ENCODE data around the gene CABLES2. TPM values are rescaled to one million over a fixed set of nuclear protein-coding genes. Genes with fewer than 3 reads are reported as not detected.

The CABLES2 gene
- total RNA-seq, 1 experiment from 2014 or later: 8.9 TPM

DNA sequence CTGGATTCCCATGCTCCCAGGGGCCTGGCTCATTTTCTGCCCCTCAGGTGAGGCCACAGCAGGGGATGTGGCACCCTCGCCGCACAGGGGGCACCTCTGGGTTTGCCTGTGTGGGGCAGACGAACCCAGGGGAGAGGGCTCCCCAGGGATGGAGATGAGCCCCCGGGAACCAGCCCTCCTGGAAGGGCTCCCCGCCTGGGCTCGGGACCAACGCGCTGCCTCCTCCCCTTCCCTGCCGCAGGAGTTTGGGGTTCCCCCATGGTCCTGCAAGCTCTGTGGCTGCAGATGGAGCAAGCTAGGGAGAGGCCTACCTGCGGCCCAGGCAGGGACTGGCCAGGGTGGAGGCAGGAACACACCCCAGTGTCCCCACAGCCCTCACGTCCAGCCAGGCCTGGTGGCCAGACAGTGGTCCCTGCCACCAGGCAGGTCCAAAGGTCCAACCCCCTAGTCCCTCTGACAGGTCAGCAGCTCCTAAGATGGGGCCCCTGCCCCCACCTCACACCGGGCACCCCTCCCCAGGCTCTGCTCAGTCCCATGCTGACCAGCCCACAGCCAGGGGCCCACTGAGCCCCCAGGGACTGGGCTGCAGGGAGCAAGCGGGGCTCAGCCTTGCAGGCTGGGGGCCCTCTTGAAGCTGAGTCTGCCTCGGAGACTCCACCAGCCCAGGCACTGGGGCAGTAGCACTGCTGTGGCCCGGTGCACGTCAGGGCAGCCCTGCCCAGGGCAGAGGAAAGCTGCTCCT lies 53.6 kb downstream of the CABLES2 start:
- no peak overlapping the region for H3K4me3 ChIP-seq (replicated peaks in 1 of 2; ENCODE audit: low read depth in 1 of 2, low read length in 2 of 2)

GRCh38 chr20:62352402-62353288 lies 54.4 kb downstream of the CABLES2 start:
- DNase-seq (ENCODE audit: low read depth, low spot score): no peak
- Histone ChIP-seq H3K9ac (ENCODE audit: low read length) (no peak overlapping the region), H3K79me2 (ENCODE audit: insufficient read depth, low read length) (peaks cover 56% of the 10 kb centered on the region), H3K27me3 (ENCODE audit: insufficient read depth, low read length) (no peaks in the 10 kb centered on the region), H3K36me3 (ENCODE audit: control insufficient read depth in 1 of 2, insufficient read depth in 2 of 2, low read length in 2 of 2) (peaks cover 3 to 25% of the 10 kb centered on the region in 2 experiments; a peak in 2 of 4 replicates), H4K20me1 (ENCODE audit: insufficient read depth) (no peaks in the 10 kb centered on the region), H3K9me3 (ENCODE audit: control insufficient read depth in 1 of 2, insufficient read depth in 1 of 2, low read depth in 1 of 2, low read length in 2 of 2) (no peaks in the 10 kb centered on the region), H2AFZ (ENCODE audit: low read depth, low read length, poor library complexity, severe bottlenecking) (no peak overlapping the region), H3K27ac (ENCODE audit: low read depth, low read length) (peak overlapping the region; percentile 99), H3K9me2 (ENCODE audit: insufficient read depth) (no peaks in the 10 kb centered on the region), H3K4me1 (ENCODE audit: control insufficient read depth in 1 of 2, insufficient read depth in 2 of 2, low read length in 2 of 2) (peaks cover 48 to 73% of the 10 kb centered on the region in 2 experiments), H3K4me2 (ENCODE audit: low read length) (no peak overlapping the region), H3K4me3 (replicated peaks in 1 of 2; ENCODE audit: low read depth in 1 of 2, low read length in 2 of 2) (no peak overlapping the region)
- RAD21 ChIA-PET (ENCODE audit: low non-redundant PET in 1 of 2, low total read pairs in 2 of 2, uncharacterized antibody in 2 of 2, unreplicated experiment in 2 of 2): interaction anchor here in 1 of 2 experiments (0.5 kb wide), 1 partner anchor 47 kb away, joined by 8 read pairs; no protein-coding TSS in a partner anchor
- no peak for ATAC-seq
- CTCF ChIA-PET: no interaction called here
- intact Hi-C loops (cut with micrococcal nuclease): no loop called here
- BruUV-seq (replicated peaks): no TSS peak
- TF ChIP-seq CBX3 (IDR thresholded peaks at IDR 0.05; ENCODE audit: low read depth) (no peak), CEBPB (IDR thresholded peaks at IDR 0.05; ENCODE audit: low read depth) (no peak), ZFX (IDR thresholded peaks at IDR 0.05) (no peak), YY1 (IDR thresholded peaks at IDR 0.05; ENCODE audit: extremely low read depth, insufficient replicate concordance, low read depth, low read length) (no peak), JUND (IDR thresholded peaks at IDR 0.05) (no peak), FOSL1 (IDR thresholded peaks at IDR 0.05; ENCODE audit: low read depth) (no peak), POLR2AphosphoS5 (IDR thresholded peaks at IDR 0.05; ENCODE audit: low read depth, low read length) (no peak), EGR1 (IDR thresholded peaks at IDR 0.05; ENCODE audit: low read depth) (no peak), POLR2A (IDR thresholded peaks at IDR 0.05; ENCODE audit: borderline replicate concordance, extremely low read depth, insufficient read depth, insufficient read length) (no peak), REST (IDR thresholded peaks at IDR 0.05; ENCODE audit: low read depth) (no peak)
- TF ChIP-seq, protein P1, sequence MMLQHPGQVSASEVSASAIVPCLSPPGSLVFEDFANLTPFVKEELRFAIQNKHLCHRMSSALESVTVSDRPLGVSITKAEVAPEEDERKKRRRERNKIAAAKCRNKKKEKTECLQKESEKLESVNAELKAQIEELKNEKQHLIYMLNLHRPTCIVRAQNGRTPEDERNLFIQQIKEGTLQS (IDR thresholded peaks at IDR 0.05): no peak
- POLR2A ChIA-PET: no interaction called here

More for the DNA sequence above, 53.6 kb downstream of the CABLES2 start:
- ATAC-seq (no peak), DNase-seq (ENCODE audit: low read depth, low spot score) (no peak)
- Histone ChIP-seq H3K4me2 (ENCODE audit: low read length) (no peak overlapping the region), H2AFZ (ENCODE audit: low read depth, low read length, poor library complexity, severe bottlenecking) (no peak overlapping the region), H3K9me2 (ENCODE audit: insufficient read depth) (no peaks in the 10 kb centered on the region), H3K27me3 (ENCODE audit: insufficient read depth, low read length) (no peaks in the 10 kb centered on the region), H3K4me1 (ENCODE audit: control insufficient read depth in 1 of 2, insufficient read depth in 2 of 2, low read length in 2 of 2) (peaks cover 56 to 81% of the 10 kb centered on the region in 2 experiments), H3K9me3 (ENCODE audit: control insufficient read depth in 1 of 2, insufficient read depth in 1 of 2, low read depth in 1 of 2, low read length in 2 of 2) (no peaks in the 10 kb centered on the region), H4K20me1 (ENCODE audit: insufficient read depth) (no peaks in the 10 kb centered on the region), H3K79me2 (ENCODE audit: insufficient read depth, low read length) (peaks cover 64% of the 10 kb centered on the region), H3K27ac (ENCODE audit: low read depth, low read length) (peak overlapping the region; percentile 99), H3K36me3 (ENCODE audit: control insufficient read depth in 1 of 2, insufficient read depth in 2 of 2, low read length in 2 of 2) (peaks cover 3 to 25% of the 10 kb centered on the region in 2 experiments; a peak in 2 of 4 replicates), H3K9ac (ENCODE audit: low read length) (no peak overlapping the region)
- no TSS peak for BruUV-seq (replicated peaks)
- no peak for TF ChIP-seq SRF (IDR thresholded peaks at IDR 0.05; ENCODE audit: low read depth)
- TF ChIP-seq ELF1 (IDR thresholded peaks at IDR 0.05; ENCODE audit: borderline replicate concordance, low read depth): no peak
- no peak for TF ChIP-seq EZH2 (IDR thresholded peaks at IDR 0.05)
- no peak for TF ChIP-seq RAD21 (IDR thresholded peaks at IDR 0.05; ENCODE audit: low read depth)
- no peak for TF ChIP-seq SP1 (IDR thresholded peaks at IDR 0.05; ENCODE audit: low read depth)
- ChIA-PET RAD21 (ENCODE audit: low non-redundant PET in 1 of 2, low total read pairs in 2 of 2, uncharacterized antibody in 2 of 2, unreplicated experiment in 2 of 2) (no interaction called here), CTCF (no interaction called here), POLR2A (no interaction called here)
- intact Hi-C loops (cut with micrococcal nuclease): no loop called here
